Activated CD4-positive, CD25-positive, alpha-beta regulatory T cell (primary cell): Measurements from ENCODE around the gene PLTP.
"Not testable (repeated sequence)": the region's sequence is repeated elsewhere in the genome, so short reads cannot be mapped to it uniquely, and the experiment has no call there.

Source experiments
- DNase-seq, 4 experiments: peaks; one replicate each; lab custom pipeline; 2025; lab: John Stamatoyannopoulos, UW

PLTP gene

DNA sequence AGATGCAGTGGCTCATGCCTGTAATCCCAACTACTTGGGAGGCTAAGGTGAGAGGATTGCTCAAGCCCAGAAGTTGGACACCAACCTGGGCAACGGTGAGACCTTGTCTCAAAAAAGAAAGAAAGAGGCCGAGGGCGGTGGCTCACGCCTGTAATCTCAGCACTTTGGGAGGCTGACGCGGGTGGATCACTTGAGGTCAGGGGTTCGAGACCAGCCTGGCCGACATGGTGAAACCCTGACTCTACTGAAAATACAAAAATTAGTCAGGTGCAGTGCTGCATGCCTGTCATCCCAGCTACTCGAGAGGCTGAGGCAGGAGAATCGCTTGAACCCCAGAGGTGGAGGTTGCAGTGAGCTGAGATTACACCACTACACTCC, 37.9 kb downstream of the PLTP start:
- not testable (repeated sequence) for DNase-seq

DNA sequence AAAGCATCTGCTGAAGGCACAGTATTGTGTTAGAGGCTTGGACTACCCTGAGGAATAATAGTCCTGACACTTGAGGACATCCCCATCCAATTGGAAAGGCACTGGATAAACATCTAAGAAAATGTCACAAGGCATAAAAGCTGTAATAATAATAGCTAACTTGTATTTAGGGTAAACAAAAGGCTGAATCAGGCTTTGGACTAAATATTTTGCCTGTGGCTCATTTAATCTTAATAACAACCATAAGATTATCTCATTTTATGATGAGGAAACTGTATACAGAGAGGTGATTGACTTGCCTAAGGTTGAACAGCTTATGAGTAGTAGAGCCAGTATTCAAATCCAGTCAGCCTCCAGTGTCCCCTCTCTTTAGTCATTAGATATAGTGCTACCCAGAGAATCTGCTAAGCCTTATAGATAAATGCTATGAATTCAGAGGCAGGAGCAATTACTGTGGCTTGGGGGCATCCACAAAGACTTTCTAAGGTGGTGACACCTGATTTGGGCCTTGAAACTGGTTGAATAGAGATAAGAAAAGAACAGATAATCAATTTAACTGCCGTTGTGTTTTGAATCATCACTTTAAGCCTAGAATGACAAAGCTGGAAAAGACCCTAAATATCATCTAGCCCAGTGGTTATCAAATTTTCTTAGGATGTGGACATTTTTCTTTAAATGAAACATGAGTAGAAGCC, 38.4 kb downstream of the PLTP start:
- no peak for DNase-seq

DNA sequence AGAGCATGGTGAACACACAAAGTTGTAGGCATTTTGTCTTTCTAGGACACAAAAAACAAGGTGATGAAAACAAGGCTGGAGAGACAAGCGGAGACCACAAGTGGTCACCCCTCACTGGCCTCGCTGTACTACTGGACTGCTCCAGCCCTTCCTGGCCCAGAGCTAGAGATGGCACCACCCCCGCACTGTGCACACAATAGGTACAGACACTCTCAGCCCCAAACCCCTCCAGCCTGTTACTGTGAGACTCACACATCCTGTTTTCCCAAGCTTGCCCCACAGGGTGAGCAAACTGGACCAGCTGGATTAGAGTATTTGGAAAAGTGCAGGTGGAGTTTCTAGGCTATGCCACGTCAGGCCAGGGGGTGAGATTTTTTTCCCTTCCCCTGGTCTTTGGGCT, 39.3 kb downstream of the PLTP start:
- DNase-seq = no peak

DNA sequence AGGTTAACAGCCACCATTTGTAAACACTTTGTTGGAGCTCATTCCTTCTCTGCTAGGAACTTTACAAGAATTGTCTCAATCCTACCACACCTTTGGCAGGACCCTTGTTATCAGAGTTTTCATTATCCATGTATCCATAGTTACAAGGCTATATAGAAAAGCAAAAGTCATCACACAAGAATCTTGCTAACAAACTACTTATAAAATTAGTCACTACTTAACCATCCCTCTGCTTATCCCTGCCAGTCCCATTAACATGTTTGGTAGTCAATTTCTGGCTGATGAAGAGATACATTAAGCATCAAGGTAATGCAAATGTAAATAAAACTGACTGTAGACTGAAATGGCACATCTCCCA, 44.2 kb downstream of the PLTP start:
- no peak for DNase-seq

DNA sequence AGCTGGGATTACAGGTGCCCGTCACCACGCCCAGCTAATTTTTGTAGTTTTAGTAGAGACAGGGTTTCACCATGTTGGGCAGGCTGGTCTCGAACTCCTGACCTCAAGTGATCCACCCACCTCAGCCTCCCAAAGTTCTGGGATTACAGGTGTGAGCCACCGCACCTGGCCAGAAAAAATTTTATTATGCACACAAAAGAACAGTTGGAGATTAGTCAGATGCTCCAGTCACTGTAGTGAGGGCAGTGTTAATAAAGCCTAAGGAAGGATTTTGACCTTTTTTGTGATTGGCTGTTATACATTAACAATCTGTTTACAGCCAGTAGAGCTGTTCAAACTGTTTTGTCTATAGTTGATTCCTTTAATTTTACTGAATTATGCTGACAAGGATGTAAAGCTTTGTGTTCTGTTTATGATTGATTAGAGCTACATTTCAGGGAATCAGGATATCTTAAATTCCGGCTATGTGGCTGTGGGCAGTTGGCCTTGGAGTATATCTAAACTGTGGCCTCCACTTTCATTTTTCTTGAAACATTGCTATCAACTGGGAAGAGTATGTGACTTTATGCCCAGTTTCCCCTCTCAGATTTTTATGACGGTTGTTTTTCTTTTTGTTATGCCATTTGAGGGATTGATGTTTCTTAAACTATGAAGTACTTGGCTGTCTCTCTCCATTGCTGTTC, 44.7 kb downstream of the PLTP start:
- DNase-seq = no peak

DNA sequence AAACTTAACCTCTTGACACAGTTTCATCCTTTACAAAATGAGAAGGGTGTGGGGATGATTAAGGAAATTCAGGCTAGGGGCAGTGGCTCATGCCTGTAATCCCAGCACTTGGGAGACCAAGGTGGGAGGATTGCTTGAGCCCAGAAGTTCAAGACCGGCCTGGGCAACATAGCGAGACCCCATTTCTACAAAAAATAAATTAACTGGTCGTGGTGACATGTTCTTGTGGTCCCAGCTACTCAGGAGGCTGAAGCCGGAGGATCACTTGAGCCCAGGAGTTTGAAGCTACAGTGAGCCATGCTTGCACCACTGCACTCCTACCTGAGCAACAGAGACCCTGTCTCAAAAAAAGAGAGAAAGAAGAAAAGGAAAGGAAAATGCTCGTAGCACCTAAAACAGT, 45.5 kb downstream of the PLTP start:
- DNase-seq = no peak

DNA sequence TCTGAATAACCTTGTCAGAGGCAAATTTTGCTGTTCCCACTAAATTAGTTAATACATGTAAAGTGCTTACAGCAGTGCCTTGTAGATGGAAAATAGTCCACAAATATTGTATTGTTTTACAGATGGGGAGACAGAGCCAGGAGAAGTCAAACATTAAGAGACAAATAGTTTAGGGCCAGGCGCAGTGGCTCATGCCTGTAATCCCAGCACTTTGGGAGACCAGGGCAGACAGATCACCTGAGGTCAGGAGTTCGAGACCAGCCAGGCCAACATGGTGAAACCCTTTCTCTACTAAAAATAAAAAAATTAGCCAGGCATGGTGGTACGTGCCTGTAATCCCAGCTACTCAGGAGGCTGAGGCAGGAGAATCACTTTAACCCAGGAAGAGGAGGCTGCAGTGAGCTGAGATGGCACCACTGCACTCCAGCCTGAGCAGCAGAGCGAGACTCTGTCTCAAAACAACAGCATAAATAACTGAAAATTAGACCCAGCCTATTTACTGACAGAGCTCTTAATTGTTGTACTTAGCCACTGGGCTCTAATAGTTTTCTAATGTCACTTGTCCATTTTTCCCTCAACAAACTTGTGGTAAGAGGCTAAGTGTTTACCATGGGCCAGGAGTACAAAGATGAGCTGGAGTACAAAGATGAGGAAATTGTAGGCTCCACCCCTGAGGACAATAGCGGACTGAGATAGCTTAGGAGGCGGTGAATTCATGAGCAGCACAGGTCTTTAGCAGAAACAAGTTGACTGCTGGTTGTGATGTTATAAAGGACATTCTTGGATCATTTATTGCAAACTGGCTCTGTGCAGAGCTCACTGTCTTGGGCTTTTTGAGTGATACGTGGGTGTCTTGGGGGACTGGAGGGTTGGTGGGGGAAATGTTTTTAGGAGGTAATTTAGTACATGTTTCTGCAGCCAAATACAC, 48.1 kb downstream of the PLTP start:
- no peak for DNase-seq

DNA sequence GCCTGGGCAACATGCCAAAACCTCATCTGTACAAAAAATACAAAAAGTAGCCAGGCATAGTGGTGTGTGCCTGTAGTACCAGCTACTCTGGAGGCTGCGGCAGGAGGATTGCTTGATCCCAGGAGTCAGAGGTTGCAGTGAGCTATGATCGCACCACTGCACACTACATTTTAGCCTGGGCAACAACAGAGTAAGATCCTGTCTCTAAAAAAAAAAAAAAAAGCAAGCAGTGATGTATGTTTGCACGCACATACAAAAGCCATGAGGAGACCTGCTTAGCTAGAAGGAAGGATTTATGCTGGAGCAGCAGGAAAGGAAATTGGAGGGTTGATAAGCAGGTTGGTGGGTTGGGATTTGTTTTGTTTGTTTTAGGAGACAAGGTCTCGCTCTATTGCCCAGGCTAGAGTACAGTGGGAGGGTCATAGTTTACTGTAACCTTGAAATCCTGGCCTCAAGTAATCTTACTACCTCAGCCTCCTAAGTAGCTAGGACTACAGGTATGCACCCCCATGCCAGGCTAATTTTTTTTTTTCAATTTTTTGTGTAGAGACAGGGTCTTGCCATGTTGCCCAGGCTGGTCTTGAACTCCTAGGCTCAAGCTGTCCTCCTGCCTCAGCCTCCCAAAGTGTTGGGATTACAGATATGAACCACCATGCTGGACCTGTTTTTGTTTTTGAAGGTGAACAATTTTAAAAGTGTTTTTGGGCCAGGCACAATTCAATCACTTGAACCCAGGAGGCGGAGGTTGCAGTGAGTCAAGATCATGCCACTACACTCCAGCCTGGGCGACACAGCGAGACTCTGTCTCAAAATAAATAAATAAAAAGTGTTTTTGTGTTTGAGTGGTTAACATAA, 50.5 kb downstream of the PLTP start:
- DNase-seq = no peak

DNA sequence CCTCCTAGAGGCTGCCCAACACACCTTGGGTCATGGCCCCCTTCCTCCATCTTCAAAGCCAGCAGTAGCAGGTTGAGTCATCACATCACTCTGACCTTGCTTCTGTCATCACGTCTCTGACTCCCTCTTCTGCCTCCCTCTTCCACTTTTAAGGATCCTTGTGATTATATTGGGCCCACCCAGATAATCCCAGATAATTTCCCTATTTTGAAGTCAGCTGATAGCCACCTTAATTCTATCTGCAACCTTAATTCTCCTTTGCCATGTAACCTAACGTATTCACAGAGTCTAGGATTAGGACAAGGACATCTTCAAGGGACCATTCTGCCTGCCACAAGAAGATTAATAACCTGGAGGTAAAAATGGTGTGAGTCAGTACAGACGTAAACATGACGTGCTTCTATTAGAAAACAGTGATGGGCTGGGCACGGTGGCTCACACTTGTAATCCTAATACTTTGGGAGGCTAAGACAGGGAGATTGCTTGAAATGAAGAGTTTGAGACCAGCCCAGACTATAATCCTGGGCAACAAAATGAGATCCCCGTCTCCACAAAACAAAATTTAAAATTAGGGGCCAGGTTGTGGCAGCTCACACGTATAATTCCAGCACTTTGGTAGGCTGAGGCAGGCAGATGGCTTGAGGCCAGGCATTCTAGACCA, 51.3 kb downstream of the PLTP start:
- DNase-seq = no peak

DNA sequence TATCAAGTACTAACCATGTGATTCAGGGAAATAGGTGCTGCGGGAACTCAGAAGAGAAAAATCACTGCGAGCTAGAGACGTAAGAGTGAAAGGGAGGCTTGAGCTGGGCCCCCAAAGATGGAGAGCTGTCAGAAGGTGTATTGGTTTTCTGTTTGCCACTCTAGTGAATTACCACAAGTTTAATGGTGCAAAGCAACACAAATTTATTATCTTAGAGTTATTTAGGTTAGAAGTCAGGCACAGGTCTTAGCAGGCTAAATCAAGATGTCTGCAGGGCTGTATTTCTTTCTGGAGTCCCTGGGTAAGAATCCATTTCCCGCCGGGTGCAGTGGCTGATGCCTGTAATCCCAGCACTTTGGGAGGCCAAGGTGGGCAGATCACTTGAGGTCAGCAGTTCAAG, 52.0 kb downstream of the PLTP start:
- no peak for DNase-seq

DNA sequence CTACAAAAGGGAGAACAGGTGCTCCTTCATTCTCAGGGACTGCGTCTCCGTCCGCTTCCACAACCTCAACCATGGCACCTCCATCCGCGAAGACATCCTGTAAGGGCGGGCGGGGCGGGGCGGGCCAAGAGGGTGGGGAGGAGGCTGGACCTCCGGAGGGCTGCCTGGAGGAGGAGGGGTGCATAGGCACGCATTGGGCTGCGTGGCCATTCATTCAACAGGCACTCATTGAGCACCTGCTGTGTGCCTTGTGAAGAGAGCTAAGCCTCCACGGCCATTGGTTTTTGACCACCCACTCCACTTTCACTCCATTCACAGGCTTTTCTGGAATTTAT, 54.1 kb downstream of the PLTP start:
- DNase-seq = peak in 2 of 4 experiments; percentile 21 to 55

DNA sequence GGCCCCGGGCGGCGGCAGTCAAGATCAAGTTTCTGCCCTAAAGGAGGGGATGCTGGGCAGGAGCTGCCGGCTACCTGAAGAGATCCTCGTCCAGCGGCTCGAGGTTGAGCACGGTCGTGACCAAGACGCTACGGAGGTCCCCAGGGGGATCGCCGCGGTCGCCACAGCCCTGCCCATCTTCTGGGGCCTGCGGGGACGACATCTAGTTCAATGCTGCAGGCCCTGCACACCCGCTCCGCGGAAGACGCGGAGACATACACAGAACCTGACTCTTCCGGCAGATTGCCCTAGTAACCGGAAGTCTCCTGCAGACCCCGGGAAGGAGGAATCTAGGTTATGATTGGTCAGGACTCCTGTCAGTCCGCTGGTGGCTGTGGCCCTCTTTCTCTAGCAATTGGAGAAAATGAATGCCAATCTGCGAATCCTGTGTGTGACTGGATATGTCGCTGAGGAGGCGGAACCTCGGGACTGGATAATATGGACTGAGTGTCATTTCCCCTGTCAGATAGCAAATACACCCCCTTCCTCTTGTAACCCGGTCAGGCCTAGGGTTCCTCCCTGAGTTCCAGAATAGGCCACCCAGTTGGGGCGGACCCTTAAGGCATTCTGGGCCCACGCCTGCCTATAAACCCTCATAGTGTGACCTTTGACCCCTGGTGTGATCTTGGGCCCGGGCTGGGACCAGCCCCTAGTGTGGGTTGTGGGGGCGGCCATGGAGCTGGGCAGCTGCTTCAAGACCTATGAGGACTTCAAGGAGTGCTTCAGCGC, 54.7 kb downstream of the PLTP start, which contains the start of the genes ACOT8 and ZSWIM3:
ACOT8 (minus strand) TSS at position 279 of the 768 bp plus-strand sequence; CDS start at position 202, 77 bp downstream.
ZSWIM3 (plus strand) TSS at position 501 of the 768 bp plus-strand sequence; CDS start at position 713, 212 bp downstream.
- DNase-seq = peak; percentile 66 to 85 (median 83)

DNA sequence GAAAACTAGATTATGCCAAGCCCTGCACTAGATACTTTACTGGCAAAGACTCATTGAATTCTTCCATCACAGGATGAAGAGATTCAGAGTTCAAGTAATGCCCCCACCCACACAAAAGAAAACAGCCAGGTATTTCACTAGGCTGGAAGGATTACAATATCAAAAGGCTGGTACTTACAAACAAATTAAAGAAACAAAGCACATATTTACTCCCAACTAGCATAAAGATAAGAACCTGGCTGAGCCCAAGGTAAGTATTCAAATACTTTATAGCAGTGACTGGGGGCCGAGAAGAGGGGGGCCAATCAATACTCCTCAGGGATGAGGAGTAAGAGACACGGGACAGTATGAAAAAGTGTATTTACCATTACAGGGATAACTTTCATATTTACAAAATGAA, 58.5 kb downstream of the PLTP start:
- no peak for DNase-seq

DNA sequence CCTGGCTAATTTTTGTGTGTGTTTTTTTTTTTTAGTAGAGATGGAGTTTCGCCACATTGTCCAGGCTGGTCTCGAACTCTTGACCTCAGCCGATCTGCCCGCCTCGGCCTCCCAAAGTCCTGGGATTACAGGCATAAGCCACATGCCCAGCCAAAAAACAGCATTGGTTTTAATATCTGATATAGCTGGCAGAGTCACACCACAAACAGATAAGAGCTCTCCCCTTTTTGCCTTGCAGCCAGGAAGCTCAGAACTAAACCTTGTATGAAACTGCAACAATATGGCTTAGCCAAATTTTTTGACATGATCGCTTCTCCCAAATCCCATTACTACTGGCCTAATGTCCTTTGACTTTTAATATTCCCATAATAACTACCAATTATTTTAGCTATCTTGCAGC, 59.6 kb downstream of the PLTP start:
- no peak for DNase-seq

DNA sequence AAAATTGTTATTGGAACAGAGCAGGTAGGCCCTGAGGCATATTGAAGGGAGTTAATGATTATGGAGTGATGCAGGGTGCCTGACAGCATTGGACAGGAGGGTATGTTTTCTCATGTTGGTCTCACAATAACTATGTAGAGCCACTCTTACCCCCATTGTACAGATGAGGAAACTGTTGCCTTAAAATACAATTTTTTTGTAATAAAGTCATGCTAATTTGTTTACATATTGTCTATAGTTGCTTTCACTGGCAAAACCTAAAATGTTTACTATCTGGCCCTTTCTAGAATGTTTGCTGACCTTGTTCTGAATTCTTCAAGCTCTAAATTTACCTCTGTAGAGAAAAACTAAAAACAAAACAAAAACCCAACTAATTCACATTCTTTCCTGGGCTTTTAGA, 60.5 kb downstream of the PLTP start:
- DNase-seq = no peak

DNA sequence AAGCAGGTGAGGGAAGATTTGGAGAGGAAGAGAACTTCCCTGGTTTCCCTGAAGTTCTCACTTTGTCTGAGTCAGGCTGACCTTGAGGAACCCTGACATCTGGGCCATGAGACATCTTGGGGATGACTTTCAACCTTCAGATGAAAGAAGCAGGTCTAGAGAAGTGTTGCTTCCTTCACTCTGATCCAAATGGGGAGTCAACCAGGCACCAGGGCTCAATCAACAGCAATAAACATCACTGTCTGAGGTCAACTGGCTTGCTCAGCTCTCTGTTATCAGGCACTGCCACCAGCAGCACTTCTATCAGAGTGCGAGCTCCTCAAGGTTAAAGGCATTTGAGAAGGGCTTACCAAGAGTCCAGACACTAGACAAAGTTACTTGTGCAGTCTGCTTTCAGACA, 61.0 kb downstream of the PLTP start:
- no peak for DNase-seq

DNA sequence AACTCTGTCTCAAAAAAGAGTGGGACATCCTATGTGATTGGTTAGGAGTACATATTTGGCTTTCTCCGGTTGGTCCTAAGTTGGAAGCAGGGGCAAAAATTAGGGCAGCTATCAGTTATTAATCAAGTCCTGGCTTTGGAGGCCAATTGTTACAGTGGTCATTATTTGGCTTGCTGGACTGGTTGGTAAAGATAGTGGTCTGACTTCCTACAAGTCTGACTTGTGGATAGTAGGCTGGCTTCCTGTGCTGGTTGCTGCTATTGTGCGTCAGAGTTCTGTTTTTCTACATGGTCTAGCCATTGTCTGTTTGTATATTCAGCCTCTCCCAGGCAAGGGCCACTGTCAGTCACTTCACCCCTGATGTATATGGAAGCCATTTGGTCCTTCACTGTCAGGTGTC, 61.7 kb downstream of the PLTP start:
- no peak for DNase-seq

DNA sequence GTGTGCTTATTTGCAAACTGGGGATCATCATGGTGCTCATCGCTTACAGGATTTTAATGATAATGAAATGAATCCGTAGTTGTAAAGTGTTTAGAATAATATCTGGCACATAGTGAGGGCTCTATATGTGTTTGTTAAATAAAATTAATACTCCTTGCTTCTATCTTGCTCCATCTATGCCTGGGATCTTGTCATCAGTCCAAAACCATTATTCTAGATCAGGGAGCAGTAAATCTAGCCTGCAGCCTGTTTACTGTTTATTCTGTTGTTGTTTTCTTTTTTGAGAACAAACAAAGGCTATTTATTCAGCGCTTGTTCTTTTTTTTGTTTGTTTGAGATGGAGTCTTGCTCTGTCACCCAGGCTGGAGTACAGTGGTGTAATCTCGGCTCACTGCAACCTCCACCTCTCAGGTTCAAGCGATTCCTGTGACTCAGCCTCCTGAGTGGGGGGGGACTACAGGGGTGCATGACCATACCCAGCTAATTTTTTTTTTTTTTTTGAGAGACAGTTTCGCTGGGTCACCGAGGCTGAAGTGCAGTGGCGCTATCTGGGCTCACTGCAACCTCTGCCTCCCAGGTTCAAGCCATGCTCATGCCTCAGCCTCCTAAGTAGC, 62.9 kb downstream of the PLTP start:
- DNase-seq = no peak
